ENCODE data around the gene VEZT.

DNA sequence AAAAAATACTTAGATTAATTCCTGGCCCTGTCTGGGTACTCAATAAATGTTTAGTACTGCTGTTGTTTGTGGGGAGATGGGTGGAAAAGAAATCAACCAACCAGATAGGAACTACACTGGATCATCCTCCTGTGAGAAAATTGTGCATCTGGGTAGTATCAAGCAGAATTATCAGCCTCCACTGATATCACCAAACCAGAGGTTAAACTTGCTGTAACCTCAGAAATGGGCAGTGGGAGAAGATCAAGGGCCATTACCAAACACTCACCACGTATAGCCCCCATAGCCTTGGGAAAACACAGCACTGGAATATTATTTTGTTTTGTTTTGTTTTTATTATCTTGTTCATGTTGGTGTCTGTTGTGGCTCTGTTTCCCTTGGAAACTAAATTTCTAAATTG is 19.7 kb downstream of the VEZT start:
- TF ChIP-seq, protein P1, sequence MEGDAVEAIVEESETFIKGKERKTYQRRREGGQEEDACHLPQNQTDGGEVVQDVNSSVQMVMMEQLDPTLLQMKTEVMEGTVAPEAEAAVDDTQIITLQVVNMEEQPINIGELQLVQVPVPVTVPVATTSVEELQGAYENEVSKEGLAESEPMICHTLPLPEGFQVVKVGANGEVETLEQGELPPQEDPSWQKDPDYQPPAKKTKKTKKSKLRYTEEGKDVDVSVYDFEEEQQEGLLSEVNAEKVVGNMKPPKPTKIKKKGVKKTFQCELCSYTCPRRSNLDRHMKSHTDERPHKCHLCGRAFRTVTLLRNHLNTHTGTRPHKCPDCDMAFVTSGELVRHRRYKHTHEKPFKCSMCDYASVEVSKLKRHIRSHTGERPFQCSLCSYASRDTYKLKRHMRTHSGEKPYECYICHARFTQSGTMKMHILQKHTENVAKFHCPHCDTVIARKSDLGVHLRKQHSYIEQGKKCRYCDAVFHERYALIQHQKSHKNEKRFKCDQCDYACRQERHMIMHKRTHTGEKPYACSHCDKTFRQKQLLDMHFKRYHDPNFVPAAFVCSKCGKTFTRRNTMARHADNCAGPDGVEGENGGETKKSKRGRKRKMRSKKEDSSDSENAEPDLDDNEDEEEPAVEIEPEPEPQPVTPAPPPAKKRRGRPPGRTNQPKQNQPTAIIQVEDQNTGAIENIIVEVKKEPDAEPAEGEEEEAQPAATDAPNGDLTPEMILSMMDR (IDR thresholded peaks at IDR 0.05): no peak
- TF ChIP-seq POLR2A (IDR thresholded peaks at IDR 0.05): no peak
